ENCODE data around the gene GPC6. TPM values are rescaled to one million over a fixed set of nuclear protein-coding genes. Genes with fewer than 3 reads are reported as not detected.

GPC6 gene
- total and polyA plus RNA-seq, 2 donors (not counting 3 experiments of a cell fraction or from before 2014, with no cell fraction given): 0.01 TPM; not detected in 1

- Histone ChIP-seq H3K4me3 (replicated peaks in 1 of 3; ENCODE audit: insufficient read depth in 1 of 3, low read depth in 1 of 3, low read length in 3 of 3) (no peak overlapping the region), H3K4me2 (ENCODE audit: insufficient read depth, low read length) (no peak overlapping the region), H3K9ac (replicated peaks; ENCODE audit: extremely low read depth, insufficient read depth, low read length) (no peak overlapping the region), H3K79me2 (ENCODE audit: control insufficient read depth, insufficient read depth, low read length) (no peaks in the 10 kb centered on the region), H4K20me1 (replicated peaks; ENCODE audit: control insufficient read depth, extremely low read depth, insufficient read depth, low read length) (no peaks in the 10 kb centered on the region), H2AFZ (ENCODE audit: low read depth, low read length) (no peak overlapping the region), H3K36me3 (ENCODE audit: control insufficient read depth in 2 of 2, extremely low read depth in 1 of 2, insufficient read depth in 2 of 2, low read length in 2 of 2) (no peaks in the 10 kb centered on the region), H3K9me1 (replicated peaks; ENCODE audit: control insufficient read depth, extremely low read depth, insufficient read depth, low read length) (no peaks in the 10 kb centered on the region), H3K4me1 (ENCODE audit: control insufficient read depth, extremely low read depth, insufficient read depth, low read length) (no peaks in the 10 kb centered on the region), H3K9me3 (replicated peaks; ENCODE audit: control insufficient read depth, insufficient read depth, low read length) (peaks cover 2% of the 10 kb centered on the region), H3K27me3 (ENCODE audit: control insufficient read depth in 2 of 2, insufficient read depth in 2 of 2, low read length in 2 of 2) (no peaks in the 10 kb centered on the region), H3K27ac (ENCODE audit: insufficient read depth, low read depth, low read length) (no peak overlapping the region)
- TF ChIP-seq MAX (IDR thresholded peaks at IDR 0.05; ENCODE audit: insufficient read depth, insufficient read length) (no peak), JUN (IDR thresholded peaks at IDR 0.05; ENCODE audit: borderline replicate concordance, insufficient read depth, insufficient read length, low read depth) (no peak), GATA2 (IDR thresholded peaks at IDR 0.05; ENCODE audit: insufficient read depth, insufficient read length, low read depth, low read length) (no peak), EZH2 (IDR thresholded peaks at IDR 0.05; ENCODE audit: borderline replicate concordance, low read depth, low read length, severe bottlenecking) (no peak), MYC (IDR thresholded peaks at IDR 0.05; ENCODE audit: low read depth, low read length) (no peak), CTCF (IDR thresholded peaks at IDR 0.05; ENCODE audit: extremely low read depth in 1 of 2, insufficient read depth in 1 of 2, low read depth in 1 of 2, low read length in 2 of 2) (no peak), POLR2A (IDR thresholded peaks at IDR 0.05; ENCODE audit: low read depth, low read length) (no peak), POLR2AphosphoS5 (IDR thresholded peaks at IDR 0.05; ENCODE audit: insufficient read depth, low read depth, low read length) (no peak), FOS (IDR thresholded peaks at IDR 0.05; ENCODE audit: borderline replicate concordance, insufficient read depth, low read length) (no peak)
- no TSS peak for BruUV-seq (replicated peaks)
- DNase-seq (ENCODE audit: low read depth, low spot score): no peak
- dilution Hi-C loops (cut with MboI; ENCODE audit: extremely low pct_ligation_motif_present, low sequenced_read_pairs): no loop called here
- intact Hi-C loops (cut with micrococcal nuclease): no loop called here
- POLR2A ChIA-PET: no interaction called here
- CTCF ChIA-PET: no interaction called here
- FAIRE-seq: no peak
These were observed 8.8 kb upstream of the GPC6 start for GRCh38 chr13:93217721-93218261.

Data from endothelial cell of umbilical vein (primary cell).